Body of pancreas (tissue), 4 donors: ENCODE results near the gene COL23A1. TPM values are rescaled to one million over a fixed set of nuclear protein-coding genes. Genes with fewer than 3 reads are reported as not detected.

Source experiments
- ATAC-seq: fragments of 150-250 bp; one replicate; pipeline ENCODE4 v1.9.1; 2016
- DNase-seq, 4 donors: peaks; one replicate each; pipeline ENCODE4 v3.0.0-alpha.2; 2019
- H3K27ac ChIP-seq, 4 donors: fragments of 200-600 bp; sonication (generic); 1 replicate in 3 of 4; 2 replicates in 1 of 4; pipeline versions ENCODE4 v1.5.1 to v1.6.1; 2016 to 2019; ENCODE audit warnings: mild to moderate bottlenecking in 1 of 4, mixed read lengths in 1 of 4, moderate library complexity in 1 of 4
- H3K27me3 ChIP-seq, 2 donors: fragments of 200-600 bp; sonication (generic); one replicate each; pipeline ENCODE4 v1.6.0; 2016; ENCODE audit warnings: mild to moderate bottlenecking in 1 of 2
- H3K36me3 ChIP-seq, 2 donors: fragments of 200-600 bp; sonication (generic); replicated peaks in 1 of 2; 2 replicates each; pipeline ENCODE4 v1.5.1; 2016; ENCODE audit warnings: low read depth in 2 of 2; ENCODE audit not compliant: insufficient read depth in 1 of 2
- H3K4me1 ChIP-seq: fragments of 200-600 bp; sonication (generic); one replicate; pipeline ENCODE4 v1.6.0; 2016
- H3K4me3 ChIP-seq, 2 donors: fragments of 200-600 bp; sonication (generic); 1 replicate in 1 of 2; 2 replicates in 1 of 2; pipeline ENCODE4 v1.5.1; 2016 to 2019
- H3K9me3 ChIP-seq, 3 donors: fragments of 200-600 bp; sonication (generic); 1 replicate in 2 of 3; 2 replicates in 1 of 3; pipeline ENCODE4 v1.5.1; 2016
- CTCF ChIP-seq, 7 experiments: fragments of 450-650 bp in 4 of 7; fragments of 200-600 bp in 3 of 7; sonication (generic) in 3 of 7; IDR thresholded peaks; one replicate each; pipeline ENCODE4 v1.5.1; 2016 to 2019; ENCODE audit warnings: antibody characterized with exemption in 7 of 7
- POLR2A ChIP-seq, 3 donors: fragments of 450-650 bp; IDR thresholded peaks; one replicate each; pipeline ENCODE4 v1.6.1; 2016; ENCODE audit warnings: antibody characterized with exemption in 3 of 3, mild to moderate bottlenecking in 2 of 3
- WGBS, 2 donors: methylation state at CpG; one replicate each; pipeline ENCODE4 v1.1.5; 2017; 5-methylcytosine and 5-hydroxymethylcytosine counted together
- intact Hi-C: fragments of 100-400 bp; cut with DNase I; formaldehyde crosslinking; loops from one replicate; pipeline ENCODE4 v1.15.1; 2023
- total RNA-seq, 2 donors: library from RNA; depleted of rRNA; stranded (reverse); fragments of >200 nt; gene quantifications; one replicate each; pipeline ENCODE4 v1.1.0, GENCODE V29; 2016

COL23A1 gene
- total RNA-seq, 2 donors from 2014 or later = not detected

- ATAC-seq (peak; percentile 38), DNase-seq (peak in 1 of 4 donors; percentile 54)
- 13 to 14% methylated on average over 7 of the region's 7 CpGs for WGBS, 2 donors
- Histone ChIP-seq H3K4me1 (peaks cover 8% of the 10 kb centered on the region), H3K4me3 (no peak overlapping the region), H3K36me3 (no peaks in the 10 kb centered on the region), H3K9me3 (no peaks in the 10 kb centered on the region), H3K27me3 (no peaks in the 10 kb centered on the region), H3K27ac (peak overlapping the region in 1 of 4 donors; percentile 32)
- intact Hi-C loops = no loop called here
- no peak for TF ChIP-seq POLR2A (IDR thresholded peaks at IDR 0.05)
- no peak for TF ChIP-seq CTCF (IDR thresholded peaks at IDR 0.05)
These were observed 263.8 kb downstream of the COL23A1 start for GRCh38 chr5:178326374-178326715.

DNA sequence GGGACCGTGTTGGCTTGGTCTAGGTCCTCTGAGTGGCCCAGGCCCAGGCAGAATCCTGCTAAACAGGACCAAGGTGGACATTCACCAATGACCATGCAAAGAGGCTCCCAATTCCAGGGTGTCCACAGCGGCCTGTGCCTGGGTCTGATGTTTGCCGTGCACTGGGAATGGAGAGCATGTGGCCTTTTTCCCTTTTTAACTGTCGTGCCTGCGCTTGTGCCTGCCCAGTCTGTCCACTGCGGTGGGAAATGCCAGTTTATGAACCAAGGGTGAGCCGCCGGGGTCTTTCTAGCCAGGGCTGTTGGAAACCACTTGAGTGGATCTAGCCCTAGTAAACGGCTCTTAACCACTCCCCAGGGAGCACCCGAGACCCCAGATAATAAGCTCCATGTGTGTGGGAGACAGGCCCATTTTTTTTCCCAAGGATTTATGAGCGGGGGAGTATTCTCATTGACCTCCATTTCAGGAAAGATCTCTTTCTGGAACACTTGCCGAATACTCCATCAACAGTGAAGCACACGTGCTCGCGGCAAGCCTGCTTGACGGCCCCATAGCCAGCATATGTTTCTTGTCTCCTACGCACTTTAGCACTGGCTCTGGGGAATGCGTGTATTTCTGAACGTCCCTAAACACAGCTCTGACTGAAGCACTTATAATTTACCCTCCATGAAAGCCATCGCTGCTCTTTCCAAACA is 264.4 kb downstream of the COL23A1 start:
- no peaks in the 10 kb centered on the region for H3K36me3 ChIP-seq
- intact Hi-C loops = no loop called here
- ATAC-seq = peak; percentile 31
- TF ChIP-seq POLR2A (IDR thresholded peaks at IDR 0.05) = no peak
- no peak for TF ChIP-seq CTCF (IDR thresholded peaks at IDR 0.05)
- H3K4me3 ChIP-seq = no peak overlapping the region
- H3K9me3 ChIP-seq = no peaks in the 10 kb centered on the region
- 75 to 77% methylated on average over 18 to 20 of the region's 20 CpGs for WGBS, 2 donors
- H3K27ac ChIP-seq = no peak overlapping the region
- peak in 2 of 4 donors; percentile 3 to 16 for DNase-seq
- H3K4me1 ChIP-seq = peaks cover 3% of the 10 kb centered on the region
- H3K27me3 ChIP-seq = no peaks in the 10 kb centered on the region

DNA sequence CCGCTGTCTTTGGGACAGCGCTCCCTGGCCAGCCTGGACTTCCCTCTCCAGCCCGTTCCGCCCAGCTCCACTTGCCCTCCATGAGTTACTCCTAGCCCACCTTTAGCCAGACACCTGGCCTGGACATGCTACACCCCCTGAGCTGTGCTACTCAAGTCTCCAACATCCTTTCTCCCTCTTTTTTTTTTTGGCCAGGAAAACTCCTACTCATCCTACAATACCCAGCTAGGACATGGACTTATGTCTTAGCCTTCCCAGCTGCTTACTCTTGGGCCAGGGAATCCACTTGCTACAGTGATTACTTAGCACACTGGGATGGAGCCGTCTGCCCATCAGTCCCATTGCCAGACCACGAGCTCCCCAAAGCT is 264.9 kb downstream of the COL23A1 start:
- Histone ChIP-seq H3K4me3 (no peak overlapping the region), H3K36me3 (no peaks in the 10 kb centered on the region), H3K27ac (no peak overlapping the region), H3K9me3 (no peaks in the 10 kb centered on the region), H3K27me3 (no peaks in the 10 kb centered on the region), H3K4me1 (no peaks in the 10 kb centered on the region)
- DNase-seq = no peak
- intact Hi-C loops = no loop called here
- no peak for ATAC-seq
- 86 to 89% methylated on average over 5 to 6 of the region's 6 CpGs for WGBS, 2 donors
- no peak for TF ChIP-seq POLR2A (IDR thresholded peaks at IDR 0.05)

DNA sequence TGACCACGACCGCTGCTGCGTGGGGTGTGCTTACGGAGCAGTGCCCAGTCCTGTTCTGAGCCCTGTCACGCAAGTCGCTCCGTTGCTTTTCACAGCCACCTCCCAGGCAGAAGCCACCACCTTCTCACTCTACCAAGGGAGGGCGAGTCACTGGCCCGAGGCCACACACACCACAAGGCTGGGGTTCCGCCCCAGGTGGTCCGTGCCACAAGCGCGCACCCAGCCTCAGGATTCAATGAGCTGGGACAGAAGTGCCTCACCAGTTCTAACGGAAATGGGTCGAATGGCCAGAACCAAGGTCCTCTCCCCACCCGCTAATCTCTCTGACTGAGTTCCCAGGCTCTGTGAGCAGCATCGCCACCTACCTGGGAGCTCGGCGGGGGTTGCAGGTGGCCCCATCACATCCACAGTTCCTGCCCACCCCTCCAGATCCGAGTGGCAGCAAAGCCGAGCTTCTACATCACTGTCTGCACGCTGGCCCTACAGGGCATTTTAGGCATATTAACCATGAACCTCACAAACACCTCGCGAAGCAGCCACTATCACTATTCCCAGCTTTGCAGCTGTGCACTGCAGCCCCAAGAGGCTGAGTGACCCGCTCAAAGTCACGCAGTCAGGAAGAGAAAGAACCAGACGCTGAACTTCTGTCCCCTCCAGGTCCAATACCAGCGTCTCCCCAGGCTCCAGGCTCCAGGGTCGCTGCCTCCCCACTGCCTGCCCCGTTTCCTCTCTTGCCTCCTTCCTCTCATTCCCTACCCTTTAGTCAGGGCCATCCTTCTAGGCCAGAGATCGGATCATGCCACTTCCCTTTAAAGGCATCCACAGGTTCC is 265.5 kb downstream of the COL23A1 start:
- 64 to 67% methylated on average over 24 to 31 of the region's 31 CpGs for WGBS, 2 donors
- TF ChIP-seq POLR2A (IDR thresholded peaks at IDR 0.05) (no peak), CTCF (IDR thresholded peaks at IDR 0.05) (no peak)
- Histone ChIP-seq H3K36me3 (no peaks in the 10 kb centered on the region), H3K4me3 (no peak overlapping the region), H3K9me3 (no peaks in the 10 kb centered on the region), H3K4me1 (no peaks in the 10 kb centered on the region), H3K27me3 (no peaks in the 10 kb centered on the region), H3K27ac (no peak overlapping the region)
- no peak for DNase-seq
- ATAC-seq = no peak
- intact Hi-C loops = no loop called here

DNA sequence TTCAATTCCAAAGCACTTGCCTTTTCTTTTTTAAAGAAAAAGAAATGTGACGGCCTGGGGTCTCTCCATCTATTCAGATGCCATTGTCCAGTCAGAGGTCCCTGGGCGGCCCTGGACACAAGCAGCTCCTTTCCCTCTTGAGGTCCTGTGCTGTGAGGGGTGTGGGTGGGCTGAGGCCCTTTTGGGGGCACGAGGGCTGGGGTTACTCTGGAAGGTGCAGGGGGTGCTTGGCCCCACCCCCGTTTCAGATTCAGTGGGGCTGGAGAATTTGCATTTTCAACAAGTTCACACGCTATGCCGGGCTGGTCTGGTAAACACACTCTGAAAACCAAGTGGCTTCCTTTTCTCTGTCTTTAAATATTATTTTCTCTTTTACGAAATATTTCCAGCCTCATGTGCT is 266.2 kb downstream of the COL23A1 start:
- intact Hi-C loops = no loop called here
- no peaks in the 10 kb centered on the region for H3K36me3 ChIP-seq
- 57 to 58% methylated on average over 7 of the region's 7 CpGs for WGBS, 2 donors
- DNase-seq (no peak), ATAC-seq (no peak)
- TF ChIP-seq CTCF (IDR thresholded peaks at IDR 0.05) (no peak), POLR2A (IDR thresholded peaks at IDR 0.05) (no peak)
- H3K27ac ChIP-seq = no peak overlapping the region
- H3K27me3 ChIP-seq = no peaks in the 10 kb centered on the region
- no peaks in the 10 kb centered on the region for H3K9me3 ChIP-seq
- H3K4me3 ChIP-seq = no peak overlapping the region
- no peaks in the 10 kb centered on the region for H3K4me1 ChIP-seq
